Liver (tissue), 9 donors: ENCODE results near the gene CTSW. TPM values are rescaled to one million over a fixed set of nuclear protein-coding genes. Genes with fewer than 3 reads are reported as not detected.

Source experiments
- DNase-seq: peaks from one replicate; pipeline ENCODE4 v3.0.0-alpha.2; 2017; ENCODE audit warnings: low spot score
- H3K27ac ChIP-seq, 2 donors: one replicate each; pipeline ENCODE4 v1.7.0; 2013; ENCODE audit warnings: inconsistent platforms in 2 of 2, low read length in 2 of 2, control low read depth in 1 of 2, low read depth in 1 of 2, mild to moderate bottlenecking in 1 of 2
- H3K27me3 ChIP-seq, 4 donors: one replicate each; pipeline versions ENCODE4 v1.6.1 to v1.7.0; 2013; ENCODE audit warnings: low read length in 3 of 4, inconsistent platforms in 1 of 4, mild to moderate bottlenecking in 1 of 4, moderate library complexity in 1 of 4; ENCODE audit not compliant: control insufficient read depth in 4 of 4, insufficient read depth in 4 of 4
- H3K36me3 ChIP-seq, 4 donors: one replicate each; pipeline versions ENCODE4 v1.6.1 to v1.7.0; 2013; ENCODE audit warnings: low read length in 3 of 4, mild to moderate bottlenecking in 3 of 4, low read depth in 1 of 4, moderate library complexity in 1 of 4; ENCODE audit not compliant: control insufficient read depth in 4 of 4, insufficient read depth in 3 of 4
- H3K4me1 ChIP-seq, 4 donors: one replicate each; pipeline versions ENCODE4 v1.6.1 to v1.7.0; 2013; ENCODE audit warnings: low read length in 3 of 4, mild to moderate bottlenecking in 3 of 4, moderate library complexity in 1 of 4; ENCODE audit not compliant: control insufficient read depth in 4 of 4, insufficient read depth in 4 of 4
- H3K4me3 ChIP-seq, 3 donors: one replicate each; pipeline versions ENCODE4 v1.6.1 to v1.7.0; 2013; ENCODE audit warnings: low read length in 3 of 3, control low read depth in 1 of 3, low read depth in 1 of 3, mild to moderate bottlenecking in 1 of 3
- H3K9ac ChIP-seq, 2 donors: one replicate each; pipeline ENCODE4 v1.7.0; 2013; ENCODE audit warnings: low read length in 2 of 2, mild to moderate bottlenecking in 2 of 2, moderate library complexity in 2 of 2, control low read depth in 1 of 2, low read depth in 1 of 2
- H3K9me3 ChIP-seq, 4 donors: one replicate each; pipeline versions ENCODE4 v1.6.1 to v1.7.0; 2013; ENCODE audit warnings: low read length in 3 of 4; ENCODE audit not compliant: control insufficient read depth in 4 of 4
- EGR1 ChIP-seq, 2 donors: IDR thresholded peaks; 2 replicates each; pipeline ENCODE4 v1.6.1; 2016 to 2018; ENCODE audit warnings: antibody characterized with exemption in 2 of 2, low read depth in 2 of 2
- FOXA1 ChIP-seq: IDR thresholded peaks from 2 replicates; pipeline ENCODE4 v1.6.1; 2016; ENCODE audit warnings: antibody characterized with exemption
- FOXA2 ChIP-seq: IDR thresholded peaks from 2 replicates; pipeline ENCODE4 v1.6.1; 2016; ENCODE audit warnings: antibody characterized with exemption
- GABPA ChIP-seq, 2 donors: IDR thresholded peaks in 1 of 2; conservative IDR thresholded peaks in 1 of 2; 2 replicates each; pipeline ENCODE4 v1.6.1; 2016; ENCODE audit warnings: antibody characterized with exemption in 2 of 2, mild to moderate bottlenecking in 1 of 2, moderate library complexity in 1 of 2
- HNF4A ChIP-seq, 2 donors: conservative IDR thresholded peaks; 2 replicates each; pipeline ENCODE4 v1.6.1; 2016; ENCODE audit warnings: antibody characterized with exemption in 2 of 2, mild to moderate bottlenecking in 2 of 2
- HNF4G ChIP-seq: IDR thresholded peaks from 2 replicates; pipeline ENCODE4 v1.6.1; 2016; ENCODE audit warnings: antibody characterized with exemption
- JUND ChIP-seq, 2 donors: IDR thresholded peaks; 2 replicates each; pipeline ENCODE4 v1.6.1; 2016; ENCODE audit warnings: antibody characterized with exemption in 2 of 2
- NR2F2 ChIP-seq: IDR thresholded peaks from 2 replicates; pipeline ENCODE4 v1.6.1; 2016; ENCODE audit warnings: antibody characterized with exemption
- RAD21 ChIP-seq, 2 donors: IDR thresholded peaks; 2 replicates each; pipeline ENCODE4 v1.6.1; 2016; ENCODE audit warnings: antibody characterized with exemption in 2 of 2, mild to moderate bottlenecking in 2 of 2
- RXRA ChIP-seq, 2 donors: IDR thresholded peaks; 2 replicates each; pipeline ENCODE4 v1.6.1; 2017 to 2018; ENCODE audit warnings: antibody characterized with exemption in 2 of 2, mild to moderate bottlenecking in 1 of 2
- TAF1 ChIP-seq: conservative IDR thresholded peaks from 2 replicates; pipeline ENCODE4 v1.6.1; 2016; ENCODE audit warnings: antibody characterized with exemption, mild to moderate bottlenecking
- WGBS: extraction: QIAGEN DNeasy Blood & Tissue Kit; methylation state at CpG from one replicate; pipeline ENCODE4 v1.1.7; 2013; 5-methylcytosine and 5-hydroxymethylcytosine counted together
- polyA plus RNA-seq, 2 donors: library from polyadenylated mRNA; stranded (reverse) in 1 of 2; unstranded in 1 of 2; fragments of 200-250 nt in 1 of 2; fragments of >200 nt in 1 of 2; fragmentation: Nextera tagmentation in 1 of 2; extraction: Ambion mirVana in 1 of 2; gene quantifications; one replicate each; pipeline versions ENCODE4 v1.2.1 to v1.2.3, GENCODE V29; 2013 to 2015
- total RNA-seq, 2 donors: library from RNA; depleted of rRNA; stranded (reverse); fragments of >200 nt; gene quantifications; one replicate each; pipeline ENCODE4 v1.2.3, GENCODE V29; 2014
- TF ChIP-seq, protein P1 (sequence below): IDR thresholded peaks from 2 replicates; pipeline ENCODE4 v1.6.1; 2016; ENCODE audit warnings: antibody characterized with exemption
- TF ChIP-seq, protein P2 (sequence below): IDR thresholded peaks from 2 replicates; pipeline ENCODE4 v1.6.1; 2016; ENCODE audit warnings: antibody characterized with exemption
- TF ChIP-seq, protein P3 (sequence below): fragments of 150-350 bp; IDR thresholded peaks from 2 replicates; pipeline ENCODE4 v1.5.1; 2017; ENCODE audit warnings: improper control_type of control experiment, low read depth, low read length; ENCODE audit not compliant: missing input control
- TF ChIP-seq, protein P4 (sequence below): IDR thresholded peaks from 2 replicates; pipeline ENCODE4 v1.6.1; 2016; ENCODE audit warnings: antibody characterized with exemption
- donor health status: healthy.
- donor health status: healthy.
- donor health status: healthy.
- donor health status: healthy.
- donor health status: healthy.

CTSW gene
- total and polyA plus RNA-seq, 4 donors: 1.3 to 2.9 (median 2.1) TPM

DNA sequence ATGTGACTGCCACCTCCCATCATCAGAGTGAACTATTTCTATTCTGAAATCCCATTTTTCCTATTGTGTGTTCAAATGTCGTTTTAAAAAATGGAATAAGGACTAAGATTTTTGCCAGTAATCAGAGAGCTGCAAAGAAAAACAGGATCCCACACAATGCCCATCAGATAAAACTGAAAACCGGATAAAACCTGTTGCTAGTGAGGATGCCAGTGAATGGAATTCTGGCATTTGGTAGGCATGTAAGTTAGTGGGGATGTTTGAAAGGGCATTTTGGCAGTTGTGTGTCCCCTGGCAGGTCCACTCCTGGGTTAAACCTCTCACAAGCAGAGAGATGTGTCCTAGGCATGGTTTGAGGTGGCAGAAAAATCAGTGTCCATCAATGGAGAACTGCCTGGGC, 45.8 kb downstream of the CTSW start:
- WGBS: 60% methylated on average over 2 of the region's 2 CpGs

DNA sequence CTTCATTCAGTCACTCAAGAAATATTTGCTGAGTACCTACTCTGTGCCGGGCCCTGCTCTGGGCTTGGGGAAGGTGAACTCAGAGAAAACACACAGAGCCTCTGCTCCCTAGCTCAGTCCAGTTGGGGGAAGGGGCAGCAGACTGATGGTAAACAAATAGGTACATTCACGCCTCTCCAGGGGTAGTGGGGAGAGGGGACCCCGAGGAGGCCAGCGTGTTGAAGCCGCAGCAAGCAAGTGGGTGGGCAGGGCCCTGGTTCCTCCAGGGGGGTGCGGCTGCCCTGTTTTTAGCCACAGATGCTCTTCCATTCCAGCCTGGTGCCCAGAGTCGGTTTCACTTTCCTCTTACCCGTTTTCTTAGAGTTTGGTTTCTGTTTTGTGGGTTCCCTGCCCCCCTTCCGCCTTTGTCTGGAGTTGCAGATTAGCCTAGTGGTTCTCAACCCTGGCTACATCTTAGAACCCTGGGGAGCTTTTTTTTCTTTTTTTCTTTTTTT, 48.3 kb downstream of the CTSW start:
- Histone ChIP-seq H3K4me3 (no peak overlapping the region), H3K27me3 (no peaks in the 10 kb centered on the region), H3K4me1 (peaks cover 0 to 3% (median 1%) of the 10 kb centered on the region in 4 donors), H3K9me3 (no peaks in the 10 kb centered on the region), H3K27ac (peak overlapping the region; percentile 6 to 36), H3K36me3 (peaks cover 0 to 4% (median under 1%) of the 10 kb centered on the region in 4 donors), H3K9ac (no peak overlapping the region)
- peak; percentile 51 for DNase-seq
- TF ChIP-seq RAD21 (IDR thresholded peaks at IDR 0.05): no peak
- no peak for TF ChIP-seq HNF4G
- no peak for TF ChIP-seq EGR1 (IDR thresholded peaks at IDR 0.05; ENCODE audit: low read depth in 2 of 2)
- no peak for TF ChIP-seq FOXA1
- TF ChIP-seq RXRA (IDR thresholded peaks at IDR 0.05): no peak
- no peak for TF ChIP-seq FOXA2
- TF ChIP-seq GABPA (IDR thresholded peaks at IDR 0.05 in 1 of 2, conservative IDR thresholded peaks at IDR 0.05 in 1 of 2): no peak
- 37% methylated on average over 9 of the region's 9 CpGs for WGBS

More for the DNA sequence above, 45.8 kb downstream of the CTSW start:
- TF ChIP-seq TAF1 (no peak), HNF4A (conservative IDR thresholded peaks at IDR 0.05) (no peak), JUND (IDR thresholded peaks at IDR 0.05) (no peak), GABPA (IDR thresholded peaks at IDR 0.05 in 1 of 2, conservative IDR thresholded peaks at IDR 0.05 in 1 of 2) (no peak), HNF4G (no peak), EGR1 (IDR thresholded peaks at IDR 0.05; ENCODE audit: low read depth in 2 of 2) (no peak)
- TF ChIP-seq, protein P1, sequence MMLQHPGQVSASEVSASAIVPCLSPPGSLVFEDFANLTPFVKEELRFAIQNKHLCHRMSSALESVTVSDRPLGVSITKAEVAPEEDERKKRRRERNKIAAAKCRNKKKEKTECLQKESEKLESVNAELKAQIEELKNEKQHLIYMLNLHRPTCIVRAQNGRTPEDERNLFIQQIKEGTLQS: no peak
- TF ChIP-seq, protein P2, sequence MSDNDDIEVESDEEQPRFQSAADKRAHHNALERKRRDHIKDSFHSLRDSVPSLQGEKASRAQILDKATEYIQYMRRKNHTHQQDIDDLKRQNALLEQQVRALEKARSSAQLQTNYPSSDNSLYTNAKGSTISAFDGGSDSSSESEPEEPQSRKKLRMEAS: no peak
- H3K9me3 ChIP-seq: no peaks in the 10 kb centered on the region
- DNase-seq: no peak
- peaks cover 3 to 8% (median 4%) of the 10 kb centered on the region in 4 donors for H3K4me1 ChIP-seq
- H3K36me3 ChIP-seq: peaks cover 0 to 9% (median 4%) of the 10 kb centered on the region in 4 donors
- H3K27ac ChIP-seq: no peak overlapping the region
- H3K4me3 ChIP-seq: no peak overlapping the region
- no peaks in the 10 kb centered on the region for H3K27me3 ChIP-seq
- H3K9ac ChIP-seq: no peak overlapping the region

DNA sequence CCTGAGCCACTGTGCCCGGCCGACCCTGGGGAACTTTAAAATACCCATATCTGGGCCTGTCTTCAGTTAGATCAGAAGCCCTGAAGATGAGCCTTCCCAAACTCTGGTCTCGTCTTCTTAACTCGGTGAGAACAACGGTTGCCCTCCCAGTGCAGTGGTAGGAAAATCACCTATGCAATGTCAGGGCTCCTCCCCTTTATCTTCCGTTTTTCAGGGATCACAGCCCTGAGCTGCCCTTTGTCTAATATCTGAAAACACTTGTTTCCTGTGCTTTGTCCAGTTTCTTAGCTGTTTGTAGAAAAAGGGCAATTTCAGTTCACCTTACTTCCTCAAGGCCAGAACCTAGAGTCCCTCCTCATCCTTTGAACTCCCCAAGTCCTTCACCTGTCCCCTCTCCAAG, 49.0 kb downstream of the CTSW start:
- no peak for TF ChIP-seq EGR1 (IDR thresholded peaks at IDR 0.05; ENCODE audit: low read depth in 2 of 2)
- TF ChIP-seq JUND (IDR thresholded peaks at IDR 0.05): no peak
- no peak for TF ChIP-seq FOXA1
- TF ChIP-seq, protein P1: no peak
- TF ChIP-seq HNF4A (conservative IDR thresholded peaks at IDR 0.05): no peak
- TF ChIP-seq FOXA2: no peak
- TF ChIP-seq, protein P3, sequence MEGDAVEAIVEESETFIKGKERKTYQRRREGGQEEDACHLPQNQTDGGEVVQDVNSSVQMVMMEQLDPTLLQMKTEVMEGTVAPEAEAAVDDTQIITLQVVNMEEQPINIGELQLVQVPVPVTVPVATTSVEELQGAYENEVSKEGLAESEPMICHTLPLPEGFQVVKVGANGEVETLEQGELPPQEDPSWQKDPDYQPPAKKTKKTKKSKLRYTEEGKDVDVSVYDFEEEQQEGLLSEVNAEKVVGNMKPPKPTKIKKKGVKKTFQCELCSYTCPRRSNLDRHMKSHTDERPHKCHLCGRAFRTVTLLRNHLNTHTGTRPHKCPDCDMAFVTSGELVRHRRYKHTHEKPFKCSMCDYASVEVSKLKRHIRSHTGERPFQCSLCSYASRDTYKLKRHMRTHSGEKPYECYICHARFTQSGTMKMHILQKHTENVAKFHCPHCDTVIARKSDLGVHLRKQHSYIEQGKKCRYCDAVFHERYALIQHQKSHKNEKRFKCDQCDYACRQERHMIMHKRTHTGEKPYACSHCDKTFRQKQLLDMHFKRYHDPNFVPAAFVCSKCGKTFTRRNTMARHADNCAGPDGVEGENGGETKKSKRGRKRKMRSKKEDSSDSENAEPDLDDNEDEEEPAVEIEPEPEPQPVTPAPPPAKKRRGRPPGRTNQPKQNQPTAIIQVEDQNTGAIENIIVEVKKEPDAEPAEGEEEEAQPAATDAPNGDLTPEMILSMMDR: no peak
- TF ChIP-seq, protein P4, sequence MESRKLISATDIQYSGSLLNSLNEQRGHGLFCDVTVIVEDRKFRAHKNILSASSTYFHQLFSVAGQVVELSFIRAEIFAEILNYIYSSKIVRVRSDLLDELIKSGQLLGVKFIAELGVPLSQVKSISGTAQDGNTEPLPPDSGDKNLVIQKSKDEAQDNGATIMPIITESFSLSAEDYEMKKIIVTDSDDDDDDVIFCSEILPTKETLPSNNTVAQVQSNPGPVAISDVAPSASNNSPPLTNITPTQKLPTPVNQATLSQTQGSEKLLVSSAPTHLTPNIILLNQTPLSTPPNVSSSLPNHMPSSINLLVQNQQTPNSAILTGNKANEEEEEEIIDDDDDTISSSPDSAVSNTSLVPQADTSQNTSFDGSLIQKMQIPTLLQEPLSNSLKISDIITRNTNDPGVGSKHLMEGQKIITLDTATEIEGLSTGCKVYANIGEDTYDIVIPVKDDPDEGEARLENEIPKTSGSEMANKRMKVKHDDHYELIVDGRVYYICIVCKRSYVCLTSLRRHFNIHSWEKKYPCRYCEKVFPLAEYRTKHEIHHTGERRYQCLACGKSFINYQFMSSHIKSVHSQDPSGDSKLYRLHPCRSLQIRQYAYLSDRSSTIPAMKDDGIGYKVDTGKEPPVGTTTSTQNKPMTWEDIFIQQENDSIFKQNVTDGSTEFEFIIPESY: no peak
- TF ChIP-seq NR2F2: no peak
- no peak for TF ChIP-seq RAD21 (IDR thresholded peaks at IDR 0.05)

More for the DNA sequence above, 49.0 kb downstream of the CTSW start:
- WGBS: 78% methylated on average over 6 of the region's 6 CpGs
- no peak for DNase-seq
- H3K4me3 ChIP-seq: no peak overlapping the region
- H3K9me3 ChIP-seq: no peaks in the 10 kb centered on the region
- H3K9ac ChIP-seq: no peak overlapping the region
- H3K27ac ChIP-seq: no peak overlapping the region
- no peaks in the 10 kb centered on the region for H3K27me3 ChIP-seq
- H3K4me1 ChIP-seq: peaks cover 0 to 3% (median 1%) of the 10 kb centered on the region in 4 donors
- no peaks in the 10 kb centered on the region for H3K36me3 ChIP-seq
